Measurements from ENCODE around the gene CRTC2.

- TF ChIP-seq, protein P1, sequence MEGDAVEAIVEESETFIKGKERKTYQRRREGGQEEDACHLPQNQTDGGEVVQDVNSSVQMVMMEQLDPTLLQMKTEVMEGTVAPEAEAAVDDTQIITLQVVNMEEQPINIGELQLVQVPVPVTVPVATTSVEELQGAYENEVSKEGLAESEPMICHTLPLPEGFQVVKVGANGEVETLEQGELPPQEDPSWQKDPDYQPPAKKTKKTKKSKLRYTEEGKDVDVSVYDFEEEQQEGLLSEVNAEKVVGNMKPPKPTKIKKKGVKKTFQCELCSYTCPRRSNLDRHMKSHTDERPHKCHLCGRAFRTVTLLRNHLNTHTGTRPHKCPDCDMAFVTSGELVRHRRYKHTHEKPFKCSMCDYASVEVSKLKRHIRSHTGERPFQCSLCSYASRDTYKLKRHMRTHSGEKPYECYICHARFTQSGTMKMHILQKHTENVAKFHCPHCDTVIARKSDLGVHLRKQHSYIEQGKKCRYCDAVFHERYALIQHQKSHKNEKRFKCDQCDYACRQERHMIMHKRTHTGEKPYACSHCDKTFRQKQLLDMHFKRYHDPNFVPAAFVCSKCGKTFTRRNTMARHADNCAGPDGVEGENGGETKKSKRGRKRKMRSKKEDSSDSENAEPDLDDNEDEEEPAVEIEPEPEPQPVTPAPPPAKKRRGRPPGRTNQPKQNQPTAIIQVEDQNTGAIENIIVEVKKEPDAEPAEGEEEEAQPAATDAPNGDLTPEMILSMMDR (IDR thresholded peaks at IDR 0.05; ENCODE audit: insufficient read depth, low read length) = no peak
- TF ChIP-seq GABPA (IDR thresholded peaks at IDR 0.05; ENCODE audit: low read depth) (no peak), REST (IDR thresholded peaks at IDR 0.05; ENCODE audit: insufficient replicate concordance, low read depth) (no peak), POLR2AphosphoS5 (IDR thresholded peaks at IDR 0.05; ENCODE audit: low read depth) (no peak)
These were observed 36.7 kb downstream of the CRTC2 start for GRCh38 chr1:153921803-153922075.
